K562 (cell line): ENCODE data around the gene TSSK2. TPM values are rescaled to one million over a fixed set of nuclear protein-coding genes. Genes with fewer than 3 reads are reported as not detected.

ENCODE experiments used
- ATAC-seq: fragments of 200-7000 bp; cut with Tn5 transposase; 3 replicates; pipeline ENCODE4 v1.9.1; 2020; ENCODE audit warnings: moderate library complexity
- BruUV-seq: library from RNA; stranded (reverse); fragments of 400-500 nt; replicated peaks from 2 replicates; lab custom pipeline; 2021; lab: Mats Ljungman, UMichigan
- CTCF ChIA-PET: fragments of 300-600 bp; formaldehyde crosslinking; extraction: SDS; loops from one replicate; lab custom pipeline; 2021; ENCODE audit warnings: low intra/inter-chr PET ratio; lab: Yijun Ruan, JAX
- POLR2A ChIA-PET: fragments of 300-600, 350-650 bp; sonication (Branson Sonifier 250); formaldehyde crosslinking; extraction: SDS; loops from one replicate; lab custom pipeline; 2021; ENCODE audit warnings: antibody characterized with exemption, inconsistent platforms; lab: Yijun Ruan, JAX
- DNase-seq, 4 experiments: peaks; one replicate each; pipeline versions ENCODE4 v3.0.0 to v3.0.0-alpha.2; 2011 to 2018; ENCODE audit warnings: low spot score in 3 of 4, mixed read lengths in 3 of 4; ENCODE audit errors: extremely low read depth in 1 of 4
- FAIRE-seq: peaks from 2 replicates; lab custom pipeline; 2011; peaks lifted over from hg19 to GRCh38; lab: Jason Lieb, UNC
- H2AFZ ChIP-seq: 2 replicates; pipeline ENCODE4 v1.6.0; 2011; ENCODE audit warnings: low read depth, low read length, control low read depth, inconsistent platforms
- H3K27ac ChIP-seq: fragments of 200-600 bp; 3 replicates; pipeline ENCODE4 v1.8.0; 2011; ENCODE audit warnings: low read depth, mild to moderate bottlenecking, control low read depth, inconsistent platforms, low read length, moderate library complexity, mixed read lengths; ENCODE audit errors: extremely low read depth
- H3K27me3 ChIP-seq, 2 experiments: fragments of 300-600 bp in 1 of 2; 2 replicates in 1 of 2; 3 replicates in 1 of 2; pipeline versions ENCODE4 v1.6.0 to v1.8.0; 2011; ENCODE audit warnings: inconsistent platforms in 2 of 2, low read length in 2 of 2, mild to moderate bottlenecking in 1 of 2, mixed read lengths in 1 of 2, moderate library complexity in 1 of 2; ENCODE audit not compliant: control insufficient read depth in 2 of 2, insufficient read depth in 2 of 2
- H3K36me3 ChIP-seq: fragments of 300-600 bp; 3 replicates; pipeline ENCODE4 v1.8.0; 2011; ENCODE audit warnings: mild to moderate bottlenecking, low read length, inconsistent platforms; ENCODE audit not compliant: control insufficient read depth, insufficient read depth
- H3K4me1 ChIP-seq, 2 experiments: fragments of 200-600 bp in 1 of 2; replicated peaks in 1 of 2; 2 replicates in 1 of 2; 3 replicates in 1 of 2; pipeline versions ENCODE4 v1.5.1 to v1.8.0; 2011; ENCODE audit warnings: inconsistent platforms in 2 of 2, low read length in 2 of 2, mild to moderate bottlenecking in 1 of 2, mixed read lengths in 1 of 2, moderate library complexity in 1 of 2; ENCODE audit not compliant: control insufficient read depth in 2 of 2, insufficient read depth in 2 of 2
- H3K4me2 ChIP-seq: 2 replicates; pipeline ENCODE4 v1.6.1; 2011; ENCODE audit warnings: low read length, control low read depth, inconsistent platforms, mixed read lengths; ENCODE audit not compliant: insufficient read depth
- H3K4me3 ChIP-seq: fragments of 200-600 bp; sonication (generic), shearing (Covaris generic); 2 replicates; pipeline ENCODE4 v1.5.1; 2016; ENCODE audit warnings: control low read depth, inconsistent platforms
- H3K79me2 ChIP-seq: fragments of 200-600 bp; 3 replicates; pipeline ENCODE4 v1.8.0; 2011; ENCODE audit warnings: low read length, inconsistent platforms; ENCODE audit not compliant: control insufficient read depth, insufficient read depth
- H3K9ac ChIP-seq, 2 experiments: 2 replicates each; pipeline versions ENCODE4 v1.6.0 to v1.6.1; 2011; ENCODE audit warnings: low read depth in 2 of 2, low read length in 2 of 2, control low read depth in 1 of 2, inconsistent platforms in 1 of 2, mild to moderate bottlenecking in 1 of 2, mixed read lengths in 1 of 2; ENCODE audit not compliant: insufficient read depth in 1 of 2
- H3K9me1 ChIP-seq: one replicate; pipeline ENCODE4 v1.6.0; 2011; ENCODE audit warnings: inconsistent platforms, mild to moderate bottlenecking, low read length, moderate library complexity; ENCODE audit not compliant: control insufficient read depth, insufficient read depth
- H3K9me3 ChIP-seq: replicated peaks from 2 replicates; pipeline ENCODE4 v1.5.1; 2011; ENCODE audit warnings: low read depth, low read length, inconsistent platforms; ENCODE audit not compliant: control insufficient read depth, insufficient read depth
- H4K20me1 ChIP-seq: replicated peaks from 2 replicates; pipeline ENCODE4 v1.6.1; 2011; ENCODE audit warnings: low read length, inconsistent platforms, mixed read lengths; ENCODE audit not compliant: control insufficient read depth, insufficient read depth
- HMBOX1 ChIP-seq: sonication (generic); IDR thresholded peaks from 2 replicates; pipeline ENCODE4 v1.6.1; 2016
- HNRNPL ChIP-seq: fragments of 200-400 bp; formaldehyde crosslinking; IDR thresholded peaks from 2 replicates; pipeline ENCODE4 v1.6.1; 2017; ENCODE audit warnings: low read depth, mild to moderate bottlenecking, low read length
- KLF10 ChIP-seq: fragments of 250-450 bp; sonication (Bioruptor Pico); IDR thresholded peaks from 2 replicates; pipeline ENCODE4 v1.6.1; 2021; ENCODE audit warnings: matching md5 sums
- NELFE ChIP-seq: IDR thresholded peaks from 2 replicates; pipeline ENCODE4 v1.6.1; 2011; ENCODE audit warnings: mild to moderate bottlenecking; ENCODE audit not compliant: insufficient read depth, insufficient read length
- PHF8 ChIP-seq: fragments of 200-600 bp; sonication (generic); IDR thresholded peaks from 2 replicates; pipeline ENCODE4 v1.6.1; 2012; ENCODE audit warnings: mixed run types, mild to moderate bottlenecking, inconsistent platforms, low read length, moderate library complexity, borderline replicate concordance
- RBM15 ChIP-seq: fragments of 200-400 bp; formaldehyde crosslinking; IDR thresholded peaks from 2 replicates; pipeline ENCODE4 v1.6.1; 2018; ENCODE audit warnings: mild to moderate bottlenecking, low read length, moderate library complexity; ENCODE audit not compliant: insufficient read depth
- RBM25 ChIP-seq: fragments of 200-400 bp; formaldehyde crosslinking; IDR thresholded peaks from 2 replicates; pipeline ENCODE4 v1.6.1; 2018; ENCODE audit warnings: low read length, low read depth, moderate library complexity; ENCODE audit not compliant: severe bottlenecking
- TAF1 ChIP-seq: IDR thresholded peaks from 2 replicates; pipeline ENCODE4 v1.6.1; 2011; ENCODE audit warnings: mild to moderate bottlenecking, low read length, moderate library complexity; ENCODE audit not compliant: insufficient read depth, control insufficient read depth, severe bottlenecking; ENCODE audit errors: extremely low read depth
- YY1 ChIP-seq, 3 experiments: IDR thresholded peaks; 2 replicates each; pipeline ENCODE4 v1.6.1; 2011; ENCODE audit warnings: low read length in 2 of 3, mild to moderate bottlenecking in 2 of 3, moderate library complexity in 2 of 3, borderline replicate concordance in 1 of 3, control low read depth in 1 of 3, low read depth in 1 of 3; ENCODE audit not compliant: insufficient read depth in 3 of 3, insufficient replicate concordance in 2 of 3, control insufficient read depth in 1 of 3, insufficient read length in 1 of 3; ENCODE audit errors: extremely low read depth in 1 of 3
- ZKSCAN8 ChIP-seq: fragments of 200-800 bp; sonication (Bioruptor generic); IDR thresholded peaks from 2 replicates; pipeline ENCODE4 v1.6.1; 2016; ENCODE audit warnings: missing genetic modification characterization, missing compliant biosample characterization
- ZNF140 ChIP-seq: fragments of 250-450 bp; sonication (Bioruptor Pico); IDR thresholded peaks from 2 replicates; pipeline ENCODE4 v1.8.0; 2021; ENCODE audit warnings: moderate library complexity, mild to moderate bottlenecking, inconsistent platforms
- ZNF384 ChIP-seq: IDR thresholded peaks from 2 replicates; pipeline ENCODE4 v1.6.1; 2012; ENCODE audit warnings: low read depth, low read length, improper control_type of control experiment
- ZNF436 ChIP-seq: fragments of 250-450, 450-650 bp; sonication (Bioruptor Pico); formaldehyde crosslinking; IDR thresholded peaks from 2 replicates; pipeline ENCODE4 v1.7.0; 2020; ENCODE audit warnings: mild to moderate bottlenecking
- ZNF445 ChIP-seq: fragments of 250-450 bp; sonication (Bioruptor Pico); IDR thresholded peaks from 2 replicates; pipeline ENCODE4 v1.4.0; 2020; ENCODE audit warnings: low read depth, mild to moderate bottlenecking, moderate library complexity
- WGBS: fragments of 100-300 bp; shearing (Covaris generic); methylation state at CpG from one replicate; pipeline ENCODE4 v1.1.6; 2016; ENCODE audit warnings: low coverage, mixed read lengths; ENCODE audit not compliant: insufficient coverage; ENCODE audit errors: missing lambda C conversion rate; 5-methylcytosine and 5-hydroxymethylcytosine counted together
- in situ Hi-C: fragments of 300-500 bp; cut with MboI; formaldehyde crosslinking; loops from 4 replicates; pipeline ENCODE4 v1.15.0; 2018; ENCODE audit warnings: inconsistent platforms, mixed read lengths
- intact Hi-C: fragments of 100-400 bp; cut with micrococcal nuclease; formaldehyde crosslinking; loops from 2 replicates; pipeline ENCODE4 v1.14.2; 2022
- polyA plus RNA-seq, 8 experiments: library from polyadenylated mRNA; depleted of rRNA in 4 of 8; stranded (reverse) in 5 of 8; unstranded in 3 of 8; fragments of >200 nt; fragmentation: Nextera tagmentation in 2 of 8; fragmentation: Illumina TruSeq in 1 of 8; extraction: Ambion mirVana in 2 of 8; extraction: Trizol in 1 of 8; gene quantifications; 2 replicates each; pipeline versions ENCODE4 v1.2.1 to v1.2.3, GENCODE V29; 2011 to 2014; ENCODE audit warnings: inconsistent platforms in 1 of 8, missing spikeins in 1 of 8
- total RNA-seq, 7 experiments: library from RNA; depleted of rRNA in 6 of 7; stranded (reverse); fragments of >200 nt in 6 of 7; fragmentation: Illumina TruSeq in 2 of 7; extraction: Trizol in 2 of 7; gene quantifications; 2 replicates each; pipeline versions ENCODE4 v1.2.1 to v1.2.3, GENCODE V29; 2011 to 2021; ENCODE audit warnings: low replicate concordance in 1 of 7
- TF ChIP-seq, protein P1 (sequence below), 3 experiments: fragments of 200-800 bp in 1 of 3; fragments of 250-450 bp in 1 of 3; fragments of 450-650 bp in 1 of 3; sonication (Bioruptor Pico) in 1 of 3; sonication (Bioruptor generic) in 1 of 3; formaldehyde crosslinking in 1 of 3; IDR thresholded peaks; 2 replicates each; pipeline versions ENCODE4 v1.6.1 to v1.8.0; 2016 to 2022; ENCODE audit warnings: mild to moderate bottlenecking in 2 of 3, missing genetic modification characterization in 2 of 3, missing compliant biosample characterization in 1 of 3, moderate library complexity in 1 of 3

TSSK2 gene
- total and polyA plus RNA-seq, 9 of the 15 experiments (the other 6 are each of a cell fraction or from before 2014, with no cell fraction given) = 0.04 TPM; not detected in 8

GRCh38 chr22:19111140-19111539 lies 20.0 kb upstream of the TSSK2 start (continued):
- TF ChIP-seq YY1 (IDR thresholded peaks at IDR 0.05; ENCODE audit: borderline replicate concordance in 1 of 3, control insufficient read depth in 1 of 3, extremely low read depth in 1 of 3, insufficient read depth in 3 of 3, insufficient read length in 1 of 3, insufficient replicate concordance in 2 of 3, low read depth in 1 of 3, low read length in 2 of 3) (no peak), KLF10 (CRISPR knock-in tag) (peak; percentile 27; the same call in 1 of the 2 replicates), HNRNPL (0 out of 2 replicates have a peak, but pooled peaks have one; percentile 20), HMBOX1 (no peak), RBM15 (no peak), ZNF445 (no peak), NELFE (no peak)
- TF ChIP-seq, all 486 proteins: peak for 29

DNA sequence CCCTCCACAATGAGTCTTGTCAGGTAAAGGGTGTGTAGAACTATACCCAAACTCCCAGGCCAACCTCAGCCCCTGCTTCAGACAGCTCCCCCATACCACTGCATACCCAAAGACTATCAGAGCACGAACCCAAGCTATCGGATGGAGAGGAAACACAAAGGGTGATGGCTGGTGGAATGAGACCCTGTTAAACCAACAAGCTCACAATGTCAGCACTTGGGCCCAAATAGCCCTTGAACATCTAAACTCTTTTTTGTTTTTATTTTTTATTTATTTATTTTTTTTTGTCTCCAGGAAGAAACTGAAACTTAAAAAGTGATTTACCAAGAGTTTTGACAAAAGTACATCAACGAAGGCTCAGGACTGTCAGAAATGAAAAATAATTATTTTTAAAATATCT lies 19.5 kb upstream of the TSSK2 start:
- peak overlapping the region; percentile 6; the same call in 1 of the 3 replicates for H3K27ac ChIP-seq
- H4K20me1 ChIP-seq = peaks cover 46% of the 10 kb centered on the region
- TF ChIP-seq TAF1 (no peak), PHF8 (0 out of 2 replicates have a peak, but pooled peaks have one; percentile 17), ZNF436 (CRISPR knock-in tag) (peak; percentile 57; the same call in 1 of the 2 replicates), ZNF140 (CRISPR knock-in tag) (peak; percentile 62; the same call in 1 of the 2 replicates), RBM25 (no peak), ZKSCAN8 (CRISPR knock-in tag) (no peak), ZNF384 (0 out of 2 replicates have a peak, but pooled peaks have one; percentile 3)
- TF ChIP-seq, protein P1, sequence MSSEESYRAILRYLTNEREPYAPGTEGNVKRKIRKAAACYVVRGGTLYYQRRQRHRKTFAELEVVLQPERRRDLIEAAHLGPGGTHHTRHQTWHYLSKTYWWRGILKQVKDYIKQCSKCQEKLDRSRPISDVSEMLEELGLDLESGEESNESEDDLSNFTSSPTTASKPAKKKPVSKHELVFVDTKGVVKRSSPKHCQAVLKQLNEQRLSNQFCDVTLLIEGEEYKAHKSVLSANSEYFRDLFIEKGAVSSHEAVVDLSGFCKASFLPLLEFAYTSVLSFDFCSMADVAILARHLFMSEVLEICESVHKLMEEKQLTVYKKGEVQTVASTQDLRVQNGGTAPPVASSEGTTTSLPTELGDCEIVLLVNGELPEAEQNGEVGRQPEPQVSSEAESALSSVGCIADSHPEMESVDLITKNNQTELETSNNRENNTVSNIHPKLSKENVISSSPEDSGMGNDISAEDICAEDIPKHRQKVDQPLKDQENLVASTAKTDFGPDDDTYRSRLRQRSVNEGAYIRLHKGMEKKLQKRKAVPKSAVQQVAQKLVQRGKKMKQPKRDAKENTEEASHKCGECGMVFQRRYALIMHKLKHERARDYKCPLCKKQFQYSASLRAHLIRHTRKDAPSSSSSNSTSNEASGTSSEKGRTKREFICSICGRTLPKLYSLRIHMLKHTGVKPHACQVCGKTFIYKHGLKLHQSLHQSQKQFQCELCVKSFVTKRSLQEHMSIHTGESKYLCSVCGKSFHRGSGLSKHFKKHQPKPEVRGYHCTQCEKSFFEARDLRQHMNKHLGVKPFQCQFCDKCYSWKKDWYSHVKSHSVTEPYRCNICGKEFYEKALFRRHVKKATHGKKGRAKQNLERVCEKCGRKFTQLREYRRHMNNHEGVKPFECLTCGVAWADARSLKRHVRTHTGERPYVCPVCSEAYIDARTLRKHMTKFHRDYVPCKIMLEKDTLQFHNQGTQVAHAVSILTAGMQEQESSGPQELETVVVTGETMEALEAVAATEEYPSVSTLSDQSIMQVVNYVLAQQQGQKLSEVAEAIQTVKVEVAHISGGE (CRISPR knock-in tag; IDR thresholded peaks at IDR 0.05) = no peak

More for the DNA sequence above, 19.5 kb upstream of the TSSK2 start:
- H3K9ac ChIP-seq = peak overlapping the region in 1 of 2 experiments; percentile 51; a peak in 1 of 4 replicates
- DNase-seq = no peak
- intact Hi-C loops (loop anchor here (10.0 kb wide), 1 partner anchor 183 kb away; the partner anchor contains the start of gene CLTCL1), in situ Hi-C loops (no loop called here)
- no peak for ATAC-seq
- no peaks in the 10 kb centered on the region for H3K27me3 ChIP-seq
- peaks cover 27% of the 10 kb centered on the region for H3K9me1 ChIP-seq
- peaks cover 47% of the 10 kb centered on the region for H3K36me3 ChIP-seq
- H3K4me2 ChIP-seq = peak overlapping the region; percentile 2; the same call in 1 of the 2 replicates
- peaks cover 46 to 55% of the 10 kb centered on the region in 2 experiments for H3K4me1 ChIP-seq
- peaks cover 96% of the 10 kb centered on the region for H3K79me2 ChIP-seq
- H3K9me3 ChIP-seq = no peaks in the 10 kb centered on the region
- ChIA-PET CTCF (interaction anchor here (0.6 kb wide), 1 partner anchor 286 kb away, joined by 3 read pairs; no protein-coding TSS in a partner anchor), POLR2A (interaction anchor here (0.5 to 4.4 kb wide), 18 partner anchors 8 to 1413 kb away, joined by 3 to 56 read pairs (median 4); partner anchors contain the start of genes C22orf39 and DGCR2)
- no peak overlapping the region for H2AFZ ChIP-seq
- H3K4me3 ChIP-seq = no peak overlapping the region
- FAIRE-seq = no peak
- no TSS peak for BruUV-seq
- 78% methylated on average over 3 of the region's 3 CpGs for WGBS
